HG03460 (cell line): ENCODE data around the gene HHATL.

ENCODE experiments used
- ATAC-seq: cut with Tn5 transposase; IDR thresholded peaks from one replicate; pipeline ENCODE4 v1.9.1; 2021; ENCODE audit not compliant: unreplicated experiment

HHATL gene

DNA sequence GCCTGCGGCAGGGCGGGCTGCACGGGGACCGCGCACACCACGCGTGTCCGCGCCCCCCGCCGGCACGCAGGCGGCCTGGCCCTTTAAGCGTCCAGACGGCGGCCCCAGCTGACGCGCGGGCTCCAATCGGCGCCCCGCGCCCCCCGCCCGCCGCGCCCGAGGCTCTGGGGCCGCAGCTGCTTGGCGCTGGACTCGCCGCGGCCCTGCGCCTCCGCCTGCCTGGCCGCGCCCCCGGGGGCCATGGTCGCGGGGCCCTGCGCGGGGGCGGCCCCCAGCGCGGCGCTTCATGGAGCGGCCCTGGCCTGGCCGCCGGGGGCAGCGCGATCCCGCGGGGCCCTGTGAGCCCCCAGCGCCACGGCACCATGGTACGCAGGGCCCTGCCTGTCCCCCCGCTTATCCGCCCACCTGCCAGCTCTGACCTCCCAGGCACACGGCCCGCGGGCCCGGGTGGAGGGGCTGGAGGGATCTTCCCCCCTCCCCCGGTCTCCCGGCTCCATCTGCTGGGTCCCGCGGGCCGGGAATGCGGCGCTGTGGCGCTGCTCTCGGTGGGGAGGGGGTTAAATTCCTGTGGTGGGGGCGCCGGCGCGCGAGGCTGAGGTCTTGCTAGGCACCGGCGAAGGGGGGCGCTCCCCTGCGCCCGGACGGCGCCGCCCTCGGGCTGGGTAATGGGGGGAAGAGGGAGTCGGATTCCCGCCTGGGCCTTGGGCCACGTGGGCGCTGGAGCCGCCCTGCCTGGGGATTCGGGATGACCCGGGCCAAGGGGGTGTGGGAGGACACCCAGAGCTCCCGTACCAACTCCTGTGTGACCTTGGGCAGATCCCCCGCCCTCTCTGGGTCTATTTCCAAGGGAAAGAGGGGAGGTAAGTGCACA lies 48.0 kb downstream of the HHATL start:
- no peak for ATAC-seq

DNA sequence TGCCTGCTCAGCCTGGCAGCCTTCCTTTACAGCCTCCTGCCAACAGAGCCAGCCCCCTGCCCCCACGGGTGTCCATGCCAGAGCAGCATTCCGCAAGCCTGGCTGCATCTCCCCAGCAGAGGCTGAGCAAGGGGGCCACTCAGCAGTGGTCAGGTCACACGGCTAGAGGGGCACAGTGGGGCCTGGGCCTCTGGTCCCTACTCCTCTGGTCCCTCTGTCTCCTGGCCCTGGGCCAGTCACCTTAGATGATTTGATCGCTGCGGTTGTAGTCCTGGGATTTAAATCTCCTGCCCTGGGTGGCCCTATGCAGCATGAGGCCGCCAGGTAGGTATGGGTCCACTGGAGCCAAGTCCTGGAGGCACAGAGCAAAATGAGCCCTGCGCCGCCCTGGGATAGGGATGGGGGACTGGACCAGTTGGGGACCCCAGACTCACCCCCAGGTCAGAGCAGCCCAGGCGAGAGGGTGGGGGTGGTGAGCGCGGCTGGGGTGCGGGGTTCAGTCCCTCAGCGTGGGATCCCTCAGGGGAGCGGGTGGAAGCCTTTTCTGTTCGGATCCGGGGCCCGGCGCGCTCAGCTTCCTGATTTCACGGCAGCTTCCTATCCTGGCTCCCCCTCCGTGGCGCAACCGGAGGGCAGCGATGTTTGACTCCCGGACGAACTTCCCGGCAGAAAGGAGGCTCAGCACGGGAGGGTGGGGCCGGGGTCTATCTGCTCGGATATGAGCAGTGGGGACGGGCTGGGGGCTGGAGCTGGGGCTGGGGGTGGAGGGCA lies 48.9 kb downstream of the HHATL start, which contains the start of gene ZBTB47:
ZBTB47 (plus strand) TSS at position 138 of the 771 bp plus-strand sequence. CDS start 4,659 bp downstream, outside the sequence.
- ATAC-seq: no peak

DNA sequence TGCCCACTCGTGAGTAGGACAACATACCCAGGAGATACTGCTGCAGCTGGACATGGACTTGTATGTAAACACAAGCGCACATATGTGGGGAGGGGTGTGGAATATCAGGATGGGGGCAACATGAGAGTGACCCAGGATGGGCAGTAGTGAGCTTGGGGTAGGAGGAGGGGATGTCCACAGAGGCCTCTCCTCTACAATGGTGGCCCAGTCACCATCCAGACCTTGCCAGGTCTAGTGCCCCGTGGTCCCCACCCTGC lies 49.4 kb downstream of the HHATL start:
- no peak for ATAC-seq

DNA sequence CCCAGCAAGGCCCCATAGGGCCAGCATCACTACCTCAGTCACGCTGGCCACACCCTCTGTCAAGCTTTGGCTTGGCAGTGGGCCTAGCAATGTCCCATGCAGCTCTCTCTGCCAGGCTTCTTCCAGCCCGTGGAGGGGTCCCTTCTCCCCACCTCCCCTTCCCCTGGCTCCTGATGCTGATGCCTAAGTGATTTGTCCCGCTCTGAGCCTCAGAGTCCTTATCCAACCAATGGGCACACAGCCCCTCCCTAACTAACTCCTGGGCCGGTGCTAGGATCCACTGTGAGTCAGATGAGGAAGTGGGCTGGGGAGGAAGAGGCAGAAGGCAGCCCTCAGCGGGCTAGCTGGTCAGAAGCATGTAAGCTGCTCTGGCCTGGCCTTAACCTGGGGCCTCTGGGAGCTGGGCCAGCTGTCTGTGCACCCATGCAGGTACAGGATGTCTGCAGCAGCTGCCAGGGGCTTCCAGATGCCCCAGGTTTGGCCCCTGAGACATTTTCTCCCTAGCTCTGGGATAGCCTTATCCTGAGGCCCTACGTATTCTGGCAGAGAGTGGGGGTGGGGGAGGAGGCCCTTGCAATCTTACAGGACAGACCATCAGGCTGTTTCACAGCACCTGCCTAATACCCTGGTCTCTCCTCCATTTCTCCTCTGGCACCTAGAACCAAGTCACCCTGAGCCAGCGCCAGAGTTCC lies 49.8 kb downstream of the HHATL start:
- peak; percentile 72 for ATAC-seq

DNA sequence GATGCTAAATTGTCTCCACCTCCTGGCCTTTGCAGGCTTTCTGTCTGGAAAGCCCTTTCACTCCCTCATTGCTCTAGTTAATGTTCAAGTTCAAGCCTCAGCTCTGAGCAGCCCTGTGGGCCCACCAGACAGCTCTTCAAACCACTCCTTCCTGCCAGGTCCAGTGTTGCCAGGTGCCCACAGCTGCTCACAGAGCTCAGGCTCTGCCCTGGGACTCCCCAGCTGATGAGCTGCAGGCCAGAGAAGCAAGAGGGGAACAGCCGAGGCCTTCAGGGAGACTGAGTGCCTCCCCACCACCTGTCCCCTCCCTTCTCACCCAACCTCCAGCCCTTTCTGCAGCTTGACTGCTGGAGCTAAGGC lies 50.4 kb downstream of the HHATL start:
- ATAC-seq: peak; percentile 38

DNA sequence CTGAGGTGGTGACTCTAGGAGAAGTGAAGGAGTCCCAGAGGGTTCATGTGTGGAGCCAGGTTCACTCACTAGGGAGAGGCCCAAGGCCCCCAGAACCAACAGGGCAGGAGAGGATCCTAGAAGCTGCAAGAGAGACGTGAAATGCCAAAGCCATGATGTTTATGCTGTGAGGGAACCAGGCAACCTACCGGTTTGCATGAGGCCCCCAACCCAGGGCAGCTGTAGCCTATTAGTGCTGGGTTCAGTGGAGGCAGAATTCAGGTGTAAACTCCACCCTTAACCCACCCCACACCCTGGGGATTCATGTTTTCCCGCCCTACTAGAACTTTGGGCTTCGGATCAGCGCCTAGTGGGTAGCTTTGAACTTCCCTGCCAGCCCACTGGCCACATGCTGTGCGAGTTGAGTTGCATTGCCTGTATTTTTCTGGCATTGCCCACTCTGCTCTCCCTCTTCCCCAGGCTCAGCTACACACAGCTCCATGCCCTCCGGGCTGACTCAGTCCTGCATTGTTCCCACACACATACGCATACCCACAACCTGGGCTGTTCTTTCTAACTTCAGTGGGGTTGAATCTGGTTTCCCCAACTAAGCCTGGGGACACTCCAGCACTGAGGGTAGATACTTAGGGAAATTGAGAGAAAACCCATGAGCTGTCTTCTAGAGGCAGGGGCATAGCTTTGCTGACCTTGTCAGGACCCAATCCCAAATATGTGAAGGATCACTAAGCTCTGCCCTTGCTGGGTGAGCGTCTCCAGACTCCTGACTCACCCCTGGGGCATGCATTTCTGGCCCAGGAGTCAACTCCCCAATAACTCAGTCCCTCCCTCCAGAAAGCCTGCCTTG lies 51.1 kb downstream of the HHATL start:
- no peak for ATAC-seq

DNA sequence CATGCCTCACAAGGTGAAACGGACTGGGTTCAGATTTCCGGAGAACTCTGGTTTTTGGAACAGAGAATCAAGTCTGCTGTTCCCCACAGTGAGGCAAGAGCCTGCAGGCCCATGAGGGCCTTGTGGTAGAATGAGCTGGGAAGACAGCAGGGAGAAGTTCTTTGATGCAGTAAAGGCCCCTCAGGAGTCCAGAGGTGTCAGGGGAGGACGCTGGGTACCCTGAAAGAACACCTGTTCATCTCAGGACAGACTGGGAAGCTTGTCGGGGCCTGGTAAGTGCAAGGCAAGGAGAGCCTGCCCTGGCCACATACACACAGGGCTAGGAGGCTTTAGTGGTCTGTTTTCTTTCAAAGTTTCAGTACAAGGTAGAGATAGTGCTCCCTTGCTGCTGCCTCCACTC lies 52.8 kb downstream of the HHATL start:
- no peak for ATAC-seq

DNA sequence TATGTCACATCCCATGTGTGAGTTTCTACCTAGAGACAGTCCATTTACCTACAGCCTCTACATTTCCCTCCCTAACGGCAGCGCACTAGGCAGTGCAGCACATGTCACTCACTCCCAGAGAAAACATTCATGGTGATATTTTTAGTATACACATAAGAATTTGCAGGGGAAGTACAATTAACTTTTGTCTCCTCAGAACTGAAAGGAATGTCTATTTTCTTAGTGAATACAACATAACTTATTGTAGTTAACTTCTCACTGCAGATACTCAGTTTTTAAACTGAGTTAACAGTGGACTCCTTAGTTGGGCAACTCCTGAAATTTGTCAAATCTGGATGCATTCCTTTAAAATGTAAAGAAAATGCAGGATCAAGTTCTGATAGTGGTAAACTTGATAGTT lies 53.6 kb downstream of the HHATL start:
- no peak for ATAC-seq

DNA sequence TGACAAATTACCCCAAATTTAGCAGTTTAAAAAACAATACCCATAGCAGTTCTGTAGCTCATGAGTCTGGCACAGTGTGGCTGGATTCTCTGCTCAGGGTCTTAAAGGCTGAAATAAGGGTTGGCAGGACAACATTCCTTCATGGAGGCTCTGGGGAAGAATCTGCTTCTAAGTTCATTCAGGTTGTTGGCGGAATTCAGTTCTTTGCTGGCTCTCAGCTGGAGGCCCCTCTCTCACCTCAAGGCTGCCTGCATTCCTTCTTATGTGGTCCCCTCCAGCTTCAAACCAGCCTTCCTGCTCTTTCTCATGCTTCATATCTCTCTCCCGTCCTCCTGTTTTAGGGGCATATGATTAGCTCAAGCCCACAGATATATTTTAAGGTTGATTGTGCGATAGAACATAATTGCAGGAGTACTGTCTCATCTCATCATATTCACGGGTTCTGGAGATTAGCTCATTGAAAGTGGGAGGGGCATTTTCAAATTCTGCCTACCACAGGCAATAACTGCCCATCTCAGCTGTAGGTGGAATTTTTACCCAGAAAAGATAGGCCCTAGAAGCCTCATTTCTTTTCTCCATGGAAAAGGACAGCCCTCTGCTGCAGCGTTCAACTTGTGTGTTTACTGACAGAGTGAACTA lies 54.7 kb downstream of the HHATL start:
- ATAC-seq: no peak
